KMS-11 (cell line): ENCODE results near the gene SPPL2A.

Experiments used
- H2AFZ ChIP-seq: fragments of 200-600 bp; sonication (generic); 2 replicates; pipeline ENCODE4 v1.6.1; 2016; ENCODE audit warnings: antibody characterized with exemption, mixed run types, low read depth
- H3K27ac ChIP-seq: fragments of 200-600 bp; sonication (generic); 2 replicates; pipeline ENCODE4 v1.6.1; 2016; ENCODE audit warnings: mild to moderate bottlenecking, mixed run types
- H3K27me3 ChIP-seq: fragments of 200-600 bp; sonication (generic); 2 replicates; pipeline ENCODE4 v1.6.1; 2017; ENCODE audit warnings: mild to moderate bottlenecking, low read depth, mixed run types, moderate library complexity; ENCODE audit not compliant: insufficient read depth
- H3K36me3 ChIP-seq: fragments of 200-600 bp; sonication (generic); 2 replicates; pipeline ENCODE4 v1.6.1; 2017; ENCODE audit warnings: mild to moderate bottlenecking, mixed run types; ENCODE audit not compliant: insufficient read depth
- H3K4me1 ChIP-seq: fragments of 200-600 bp; sonication (generic); 2 replicates; pipeline ENCODE4 v1.6.1; 2016; ENCODE audit warnings: mild to moderate bottlenecking, low read depth, mixed run types; ENCODE audit not compliant: poor library complexity, severe bottlenecking
- H3K4me2 ChIP-seq: fragments of 200-600 bp; sonication (generic); 2 replicates; pipeline ENCODE4 v1.7.0; 2016; ENCODE audit warnings: mild to moderate bottlenecking, mixed run types
- H3K4me3 ChIP-seq: fragments of 200-600 bp; sonication (generic); IDR thresholded peaks from 2 replicates; pipeline ENCODE4 v1.6.1; 2017; ENCODE audit warnings: low read depth, low read length, mixed read lengths; ENCODE audit not compliant: insufficient read depth
- H3K79me2 ChIP-seq: fragments of 200-600 bp; sonication (generic); 2 replicates; pipeline ENCODE4 v1.6.1; 2016; ENCODE audit warnings: low read depth, mixed run types; ENCODE audit not compliant: insufficient read depth
- H3K9ac ChIP-seq: fragments of 200-600 bp; sonication (generic); 2 replicates; pipeline ENCODE4 v1.6.1; 2016; ENCODE audit warnings: mild to moderate bottlenecking, mixed run types
- H4K20me1 ChIP-seq: fragments of 200-600 bp; sonication (generic); 2 replicates; pipeline ENCODE4 v1.6.1; 2016; ENCODE audit warnings: mild to moderate bottlenecking, mixed run types; ENCODE audit not compliant: insufficient read depth
- CTCF ChIP-seq: fragments of 200-600 bp; sonication (generic); conservative IDR thresholded peaks from 2 replicates; pipeline ENCODE4 v1.6.1; 2017; ENCODE audit warnings: low read depth, mild to moderate bottlenecking, antibody characterized with exemption, low read length, moderate library complexity, mixed read lengths

SPPL2A gene

GRCh38 chr15:50736823-50737222 lies 28.7 kb downstream of the SPPL2A start:
- H3K27me3 ChIP-seq: no peaks in the 10 kb centered on the region

GRCh38 chr15:50735156-50735555 lies 30.4 kb downstream of the SPPL2A start:
- H3K4me2 ChIP-seq: no peak overlapping the region
- H2AFZ ChIP-seq: no peak overlapping the region
- no peaks in the 10 kb centered on the region for H3K79me2 ChIP-seq
- no peak overlapping the region for H3K27ac ChIP-seq
- H3K4me3 ChIP-seq: no peak overlapping the region
- no peaks in the 10 kb centered on the region for H4K20me1 ChIP-seq
- no peaks in the 10 kb centered on the region for H3K27me3 ChIP-seq
- H3K36me3 ChIP-seq: no peaks in the 10 kb centered on the region; the same call in 1 of the 2 replicates
- no peak for TF ChIP-seq CTCF
- H3K9ac ChIP-seq: no peak overlapping the region
- no peaks in the 10 kb centered on the region for H3K4me1 ChIP-seq

More at GRCh38 chr15:50736823-50737222, 28.7 kb downstream of the SPPL2A start:
- H3K79me2 ChIP-seq: no peaks in the 10 kb centered on the region
- no peaks in the 10 kb centered on the region for H3K4me1 ChIP-seq
- no peaks in the 10 kb centered on the region; the same call in 1 of the 2 replicates for H3K36me3 ChIP-seq
- no peak overlapping the region for H3K9ac ChIP-seq
- H2AFZ ChIP-seq: no peak overlapping the region
- H4K20me1 ChIP-seq: no peaks in the 10 kb centered on the region
- H3K27ac ChIP-seq: no peak overlapping the region
- no peak for TF ChIP-seq CTCF
- H3K4me3 ChIP-seq: no peak overlapping the region
- H3K4me2 ChIP-seq: no peak overlapping the region

GRCh38 chr15:50726315-50726714 lies 39.2 kb downstream of the SPPL2A start:
- H3K27me3 ChIP-seq: no peaks in the 10 kb centered on the region
- H4K20me1 ChIP-seq: no peaks in the 10 kb centered on the region
- TF ChIP-seq CTCF: no peak
- H3K79me2 ChIP-seq: no peaks in the 10 kb centered on the region
- no peaks in the 10 kb centered on the region for H3K36me3 ChIP-seq
- H3K9ac ChIP-seq: no peak overlapping the region
- no peak overlapping the region for H3K27ac ChIP-seq
- no peak overlapping the region for H2AFZ ChIP-seq
- no peak overlapping the region for H3K4me3 ChIP-seq
- no peak overlapping the region for H3K4me2 ChIP-seq
- H3K4me1 ChIP-seq: no peaks in the 10 kb centered on the region

- Histone ChIP-seq H3K27ac (no peak overlapping the region), H3K79me2 (no peaks in the 10 kb centered on the region), H3K4me3 (no peak overlapping the region), H2AFZ (no peak overlapping the region), H4K20me1 (no peaks in the 10 kb centered on the region), H3K4me2 (no peak overlapping the region), H3K9ac (no peak overlapping the region), H3K4me1 (no peaks in the 10 kb centered on the region), H3K36me3 (no peaks in the 10 kb centered on the region), H3K27me3 (no peaks in the 10 kb centered on the region)
- TF ChIP-seq CTCF: no peak
These were observed 46.8 kb downstream of the SPPL2A start for GRCh38 chr15:50718700-50719125.
